Skin epidermis (tissue), 12 donors: Measurements from ENCODE around the gene NECAB3.

ENCODE experiments used
- H3K27ac ChIP-seq, 21 experiments: fragments of 200-600 bp; sonication (generic) in 11 of 21; one replicate each; pipeline ENCODE4 v1.5.0; 2020; ENCODE audit warnings: mild to moderate bottlenecking in 3 of 21, inconsistent platforms in 2 of 21, moderate library complexity in 2 of 21
- H3K4me3 ChIP-seq, 7 experiments: fragments of 200-600 bp; sonication (generic) in 2 of 7; one replicate each; pipeline ENCODE4 v1.5.0; 2020; ENCODE audit warnings: inconsistent platforms in 2 of 7, mild to moderate bottlenecking in 2 of 7, moderate library complexity in 1 of 7

The NECAB3 gene

GRCh38 chr20:33656010-33656782, 18.0 kb downstream of the NECAB3 start:
- Histone ChIP-seq H3K27ac (no peak overlapping the region), H3K4me3 (no peak overlapping the region)

GRCh38 chr20:33655164-33655563, 19.1 kb downstream of the NECAB3 start:
- H3K4me3 ChIP-seq, result no peak overlapping the region
- H3K27ac ChIP-seq, result no peak overlapping the region

GRCh38 chr20:33654680-33655161, 19.5 kb downstream of the NECAB3 start:
- Histone ChIP-seq H3K27ac (peak overlapping the region in 1 of 21 experiments; percentile 52), H3K4me3 (no peak overlapping the region)

GRCh38 chr20:33653900-33654596, 20.2 kb downstream of the NECAB3 start:
- H3K4me3 ChIP-seq, result no peak overlapping the region
- H3K27ac ChIP-seq, result peak overlapping the region in 4 of 21 experiments; percentile 1 to 52 (median 38)

GRCh38 chr20:33653218-33653899, 20.9 kb downstream of the NECAB3 start:
- H3K4me3 ChIP-seq, result no peak overlapping the region
- peak overlapping the region in 4 of 21 experiments; percentile 1 to 63 (median 38) for H3K27ac ChIP-seq

GRCh38 chr20:33651562-33652048, 22.6 kb downstream of the NECAB3 start:
- peak overlapping the region in 7 of 21 experiments; percentile 6 to 61 (median 26) for H3K27ac ChIP-seq
- H3K4me3 ChIP-seq, result no peak overlapping the region

GRCh38 chr20:33650753-33651561, 23.3 kb downstream of the NECAB3 start:
- Histone ChIP-seq H3K27ac (peak overlapping the region in 7 of 21 experiments; percentile 6 to 61 (median 26)), H3K4me3 (no peak overlapping the region)

GRCh38 chr20:33650111-33650752, 24.0 kb downstream of the NECAB3 start:
- Histone ChIP-seq H3K27ac (peak overlapping the region in 5 of 21 experiments; percentile 2 to 20 (median 13)), H3K4me3 (no peak overlapping the region)

GRCh38 chr20:33649201-33649681, 25.0 kb downstream of the NECAB3 start:
- H3K4me3 ChIP-seq, result no peak overlapping the region
- H3K27ac ChIP-seq, result peak overlapping the region in 5 of 21 experiments; percentile 0 to 67 (median 13)

GRCh38 chr20:33648396-33649004, 25.7 kb downstream of the NECAB3 start:
- H3K4me3 ChIP-seq, result no peak overlapping the region
- peak overlapping the region in 9 of 21 experiments; percentile 6 to 68 (median 54) for H3K27ac ChIP-seq

- Histone ChIP-seq H3K27ac (peak overlapping the region in 16 of 21 experiments; percentile 6 to 68 (median 50)), H3K4me3 (peak overlapping the region in 1 of 7 experiments; percentile 4)
These were observed 26.4 kb downstream of the NECAB3 start for GRCh38 chr20:33647603-33648395.

- H3K4me3 ChIP-seq, result peak overlapping the region in 1 of 7 experiments; percentile 4
- H3K27ac ChIP-seq, result peak overlapping the region in 15 of 21 experiments; percentile 6 to 68 (median 51)
These were observed 27.1 kb downstream of the NECAB3 start for GRCh38 chr20:33646959-33647602.

- H3K27ac ChIP-seq, result no peak overlapping the region
These were observed 28.0 kb downstream of the NECAB3 start for GRCh38 chr20:33646191-33646590.

GRCh38 chr20:33645396-33645795, 28.8 kb downstream of the NECAB3 start:
- Histone ChIP-seq H3K4me3 (no peak overlapping the region), H3K27ac (no peak overlapping the region)

More at GRCh38 chr20:33646191-33646590, 28.0 kb downstream of the NECAB3 start:
- no peak overlapping the region for H3K4me3 ChIP-seq

GRCh38 chr20:33645072-33645358, 29.2 kb downstream of the NECAB3 start:
- Histone ChIP-seq H3K27ac (no peak overlapping the region), H3K4me3 (no peak overlapping the region)

GRCh38 chr20:33644313-33645071, 29.7 kb downstream of the NECAB3 start:
- Histone ChIP-seq H3K4me3 (no peak overlapping the region), H3K27ac (no peak overlapping the region)
